Tongue (tissue), 3 donors: ENCODE data around the gene CLDND1. TPM values are rescaled to one million over a fixed set of nuclear protein-coding genes. Genes with fewer than 3 reads are reported as not detected.

Experiments
- DNase-seq: peaks from one replicate; pipeline ENCODE4 v3.0.0-alpha.2; 2015
- small RNA-seq: library from RNA; depleted of rRNA; stranded (forward); fragments of <200 nt; gene quantifications from one replicate; pipeline ENCODE3, GENCODE V24; 2014; ENCODE audit warnings: low replicate concordance
- total RNA-seq: library from RNA; depleted of rRNA; stranded (reverse); fragments of >200 nt; gene quantifications from one replicate; pipeline ENCODE4 v1.2.3, GENCODE V29; 2014

CLDND1 gene
- total RNA-seq, 1 donor from 2014 or later: 139 TPM

DNA sequence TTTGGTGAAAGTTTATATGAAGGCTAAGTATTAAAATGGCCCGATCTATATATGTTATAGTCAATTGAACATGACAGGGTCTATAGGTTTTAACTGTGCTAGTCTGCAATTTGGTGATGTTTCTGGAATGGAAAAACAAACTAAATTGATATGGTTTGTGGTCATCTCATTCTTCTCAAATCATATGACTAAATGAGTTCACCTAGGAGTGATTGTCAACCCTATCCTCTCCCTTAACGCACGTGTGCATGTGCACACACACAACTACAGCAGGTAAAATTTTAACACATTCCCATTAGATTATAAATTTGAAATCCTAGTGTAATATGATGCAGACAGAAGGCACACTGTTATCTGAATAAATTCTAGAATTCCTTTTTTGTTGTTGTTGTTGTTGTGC is 9.0 kb downstream of the CLDND1 start:
- no peak for DNase-seq

DNA sequence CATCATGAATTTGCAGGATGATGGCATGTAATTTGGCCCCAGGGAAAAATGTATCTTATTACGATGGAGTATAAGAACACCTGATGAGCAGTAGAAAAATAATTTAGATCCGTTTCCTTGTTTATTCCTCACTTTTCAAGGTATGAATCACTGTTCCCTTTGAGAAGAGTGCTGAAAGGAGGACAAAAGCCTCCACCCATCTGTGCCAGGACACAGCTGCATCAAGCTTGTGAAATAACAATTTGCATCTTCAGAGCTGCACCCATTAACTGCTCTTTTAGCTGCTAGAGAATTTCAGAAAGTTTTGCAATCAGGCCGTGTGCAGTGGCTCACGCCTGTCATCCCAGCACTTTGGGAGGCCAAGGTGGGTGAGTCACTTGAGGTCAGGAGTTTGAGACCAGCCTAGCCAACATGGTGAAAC is 9.6 kb downstream of the CLDND1 start:
- peak; percentile 4 for DNase-seq

DNA sequence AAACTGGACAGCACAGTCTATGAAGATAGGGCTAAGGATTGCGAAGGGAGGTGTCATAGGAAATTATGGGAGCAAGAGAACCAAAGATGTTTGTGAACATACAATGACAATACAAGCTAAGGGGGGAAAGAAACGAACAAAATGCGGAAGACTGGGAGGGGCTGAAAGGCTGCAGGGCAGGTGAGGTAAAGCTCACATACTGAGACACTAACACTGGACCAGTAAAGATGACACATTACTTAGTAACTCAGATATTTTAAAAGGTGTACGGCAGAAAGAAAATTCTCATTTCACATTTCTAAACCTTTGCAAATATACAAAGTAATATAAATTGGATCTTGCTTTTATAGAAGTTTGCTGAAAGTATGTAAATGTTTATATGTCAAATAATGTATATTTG is 10.1 kb downstream of the CLDND1 start:
- DNase-seq: no peak

DNA sequence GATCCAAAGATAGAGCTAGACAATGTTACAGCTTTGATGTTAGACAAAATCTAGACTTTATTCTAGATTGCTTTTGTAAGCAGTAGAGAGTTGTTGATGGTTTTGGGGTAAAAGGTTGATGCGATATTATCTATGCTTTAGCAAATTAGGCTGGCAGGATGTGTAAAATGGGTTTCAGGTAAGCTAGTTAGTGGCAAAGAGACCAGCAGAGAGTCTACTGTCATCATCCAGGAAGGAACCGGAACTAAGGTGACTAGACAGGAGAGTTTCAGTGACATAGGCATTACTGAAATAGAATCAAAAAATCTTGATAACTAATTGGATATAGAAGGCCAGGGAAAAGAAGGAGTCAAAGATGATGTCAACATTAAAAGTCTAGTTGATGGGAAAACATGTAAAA is 14.1 kb downstream of the CLDND1 start:
- no peak for DNase-seq

DNA sequence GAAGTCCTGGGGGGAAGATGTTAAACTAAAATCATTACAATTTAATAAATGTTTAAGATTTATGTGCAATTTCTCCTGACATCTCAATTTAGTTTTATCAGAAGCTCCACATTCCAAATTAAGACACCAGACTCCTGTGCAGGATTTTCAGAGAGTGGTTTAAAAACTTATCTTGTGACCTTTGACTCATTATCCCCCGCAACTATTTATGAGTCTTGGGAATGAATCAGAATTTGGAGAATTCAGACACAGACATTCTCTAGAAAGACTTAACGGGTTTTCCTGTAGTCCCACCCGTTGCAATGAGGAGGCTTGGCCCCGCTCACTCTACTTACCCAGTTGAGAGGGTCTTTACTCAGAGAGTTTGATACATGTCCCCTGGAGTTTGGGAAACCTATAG is 18.2 kb downstream of the CLDND1 start:
- DNase-seq: no peak

DNA sequence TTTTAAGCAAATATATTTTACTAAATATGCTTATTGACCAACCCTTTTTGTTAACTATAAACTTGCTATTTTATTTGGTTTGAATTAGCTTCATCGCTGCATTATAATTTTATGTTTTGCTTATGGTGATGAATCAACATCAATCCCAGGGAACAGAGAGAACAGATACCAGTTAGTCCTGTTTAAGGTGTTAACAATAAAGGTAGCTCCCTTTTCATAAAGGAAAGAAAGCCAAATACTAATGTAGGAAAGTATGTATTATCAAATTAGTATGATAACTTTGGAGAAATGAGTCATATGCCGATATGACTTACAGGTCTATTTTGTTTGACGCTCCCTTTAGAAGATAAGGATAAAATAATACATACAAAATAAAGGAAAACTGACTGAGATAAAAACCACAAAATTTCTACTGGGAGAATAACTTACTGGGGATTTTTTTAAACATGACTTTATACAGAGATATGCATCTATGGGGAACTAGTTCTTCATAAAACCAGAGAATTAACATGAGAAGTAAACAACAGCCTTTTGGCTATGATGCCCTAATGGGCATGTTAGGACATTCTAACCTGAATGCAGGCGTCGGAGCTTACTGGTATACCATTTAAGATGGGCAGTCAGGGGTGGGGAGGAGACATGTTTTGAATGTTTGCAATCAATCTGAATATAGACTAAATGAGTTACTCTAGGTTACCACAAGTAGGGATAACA is 20.7 kb downstream of the CLDND1 start:
- no peak for DNase-seq

DNA sequence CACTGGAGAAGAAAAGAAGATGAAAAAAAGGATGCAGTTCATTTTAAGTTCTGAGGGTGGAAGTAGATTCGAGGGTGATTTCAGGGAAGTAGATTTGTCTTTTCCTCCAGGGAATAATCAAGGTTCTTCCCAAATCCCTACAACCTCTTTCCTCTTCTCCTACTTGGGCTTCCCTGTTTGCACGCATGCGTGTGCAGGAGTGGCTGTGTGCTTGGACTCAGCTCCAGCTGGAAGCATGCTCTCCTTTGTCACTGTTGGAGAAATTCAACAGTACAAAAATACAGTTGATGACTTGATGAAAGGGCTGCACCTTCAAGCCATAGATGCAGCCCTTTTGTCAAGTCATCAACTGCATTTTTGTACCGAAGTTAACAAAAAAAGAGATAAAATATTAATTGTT is 21.4 kb downstream of the CLDND1 start:
- DNase-seq: no peak

DNA sequence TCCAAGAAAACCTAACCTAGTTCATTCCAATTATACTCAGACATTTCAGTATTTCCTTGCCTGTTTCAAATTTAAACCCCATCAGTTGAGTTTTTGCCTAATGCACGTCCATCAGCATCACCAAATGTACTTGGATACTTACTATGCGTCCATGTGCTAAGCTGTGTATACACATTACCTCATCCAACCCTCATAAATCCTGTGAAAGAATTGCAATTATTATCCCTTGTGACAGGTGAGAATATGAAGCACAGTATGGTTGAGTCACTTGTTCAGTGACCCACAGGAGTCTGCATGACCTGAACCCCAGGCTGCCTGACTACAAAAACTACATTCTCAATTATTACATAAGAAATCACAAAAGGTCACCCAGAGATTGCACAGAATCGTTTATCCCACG is 22.7 kb downstream of the CLDND1 start:
- no peak for DNase-seq

DNA sequence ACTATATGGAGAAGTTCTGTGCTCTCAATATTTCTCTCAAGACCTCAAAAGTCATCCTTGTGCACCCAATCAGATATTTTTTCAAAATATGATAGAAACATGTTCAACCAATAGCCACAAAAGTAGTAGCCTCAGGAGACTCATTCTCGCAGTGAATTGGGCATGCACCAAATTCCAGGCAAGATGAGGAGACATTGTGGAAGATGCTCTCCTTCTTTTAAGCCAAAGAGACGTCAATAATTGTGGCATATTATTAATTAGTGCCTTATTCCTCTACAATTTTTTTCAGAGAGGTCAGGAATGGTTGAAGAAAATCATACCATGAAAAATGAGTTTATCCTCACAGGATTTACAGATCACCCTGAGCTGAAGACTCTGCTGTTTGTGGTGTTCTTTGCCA is 25.3 kb downstream of the CLDND1 start, which contains the start of gene OR5K2:
OR5K2 (plus strand) TSS at position 301 of the 400 bp plus-strand sequence; CDS start at position 301, 0 bp downstream.
- DNase-seq: no peak

DNA sequence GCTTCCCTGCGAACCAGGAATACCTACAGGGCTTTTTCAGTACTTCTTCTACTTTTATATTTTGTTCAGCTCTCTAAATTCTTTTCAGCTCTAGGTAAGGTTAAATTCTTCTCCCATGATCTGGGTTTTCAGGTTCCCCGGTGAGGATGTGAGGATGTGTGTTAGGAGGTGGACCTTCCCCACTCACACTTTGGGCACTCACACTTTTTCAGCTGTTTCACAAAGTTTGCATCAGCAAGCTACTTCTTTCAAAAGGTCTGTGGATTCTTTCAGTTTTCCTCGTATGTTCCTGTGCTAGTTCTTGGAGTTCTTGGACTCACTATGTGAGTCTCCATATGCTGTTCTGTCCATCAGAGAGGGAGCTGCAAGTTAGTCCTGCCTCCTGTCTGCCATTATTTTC is 39.1 kb downstream of the CLDND1 start:
- no peak for DNase-seq

DNA sequence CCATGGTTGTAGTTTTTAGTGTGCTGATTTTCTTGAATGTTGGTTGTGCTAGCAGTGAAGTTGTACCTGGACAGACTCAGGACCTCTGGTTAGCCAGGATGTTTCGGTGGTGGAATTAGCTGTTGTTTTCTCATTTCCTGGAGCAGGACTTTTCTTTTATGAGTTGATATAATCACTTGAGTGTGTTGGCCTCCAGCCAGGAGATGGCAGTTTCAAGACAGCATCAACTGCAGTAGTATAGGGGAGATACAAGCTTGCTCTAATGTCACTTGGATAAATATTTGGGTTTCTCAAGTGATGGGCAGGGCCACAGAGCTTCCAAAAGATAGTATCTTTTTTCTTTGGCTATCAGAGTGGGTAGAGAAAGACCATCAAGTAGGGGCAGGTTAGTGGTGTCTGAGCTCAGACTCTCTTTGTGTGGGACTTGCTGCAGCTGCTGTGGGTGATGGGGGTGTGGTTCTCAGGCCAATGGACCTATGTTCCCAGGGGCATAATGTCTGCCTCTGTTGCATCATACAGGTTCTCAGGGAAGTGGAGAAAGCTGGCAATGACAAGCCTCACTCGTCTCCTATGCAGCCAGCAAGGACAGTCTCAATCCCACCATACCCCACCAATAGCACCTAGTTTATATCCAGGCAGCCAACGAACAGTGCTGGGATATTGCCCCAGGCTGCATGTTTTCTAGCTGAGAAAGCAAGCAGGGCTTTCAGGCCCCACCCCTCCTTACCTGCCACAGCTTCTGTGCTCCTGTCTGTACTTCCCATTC is 39.8 kb downstream of the CLDND1 start:
- DNase-seq: no peak

Small RNA genes within 50 kb of the gene (small RNA-seq; reads per million reads assigned to genes)
- gene RPL38P4: not detected

Other genes starting within 250 kb of the CLDND1 start
- gene OR5H2, start 240.4 kb downstream of the CLDND1 start, total RNA-seq: not detected
- gene OR5K4, start 169.0 kb downstream of the CLDND1 start, total RNA-seq: not detected
- gene OR5K3, start 132.2 kb downstream of the CLDND1 start, total RNA-seq: not detected
- not detected for gene OR5K1, start 59.7 kb downstream of the CLDND1 start, total RNA-seq
- not detected for gene OR5K2, start 25.2 kb downstream of the CLDND1 start, total RNA-seq
- not detected for gene GPR15, start 9.1 kb upstream of the CLDND1 start, total RNA-seq
- 18.6 TPM for gene CPOX, start 70.7 kb upstream of the CLDND1 start, total RNA-seq
- gene ST3GAL6, start 240.4 kb upstream of the CLDND1 start, total RNA-seq: 11.6 TPM